CD14-positive monocyte (primary cell): ENCODE measurements around the gene COA5. TPM values are rescaled to one million over a fixed set of nuclear protein-coding genes. Genes with fewer than 3 reads are reported as not detected.

Experiments used
- DNase-seq, 3 donors: peaks; one replicate each; pipeline ENCODE4 v3.0.0-alpha.2; 2011 to 2022
- H2AFZ ChIP-seq: 2 replicates; pipeline ENCODE4 v1.6.0; 2012; ENCODE audit warnings: mild to moderate bottlenecking, low read depth, low read length, inconsistent platforms; ENCODE audit not compliant: insufficient read depth, poor library complexity, severe bottlenecking
- H3K27ac ChIP-seq, 2 donors: 1 replicate in 1 of 2; 2 replicates in 1 of 2; pipeline ENCODE4 v1.5.1; 2012 to 2013; ENCODE audit warnings: low read length in 2 of 2, control low read depth in 1 of 2, inconsistent platforms in 1 of 2, low read depth in 1 of 2, mild to moderate bottlenecking in 1 of 2
- H3K27me3 ChIP-seq, 2 donors: one replicate each; pipeline versions ENCODE4 v1.6.0 to v1.6.1; 2011 to 2013; ENCODE audit warnings: low read length in 2 of 2; ENCODE audit not compliant: control insufficient read depth in 2 of 2, insufficient read depth in 2 of 2
- H3K36me3 ChIP-seq, 2 donors: replicated peaks in 1 of 2; 1 replicate in 1 of 2; 2 replicates in 1 of 2; pipeline versions ENCODE4 v1.5.1 to v1.6.1; 2012 to 2013; ENCODE audit warnings: low read length in 2 of 2, control low read depth in 1 of 2, inconsistent platforms in 1 of 2, mild to moderate bottlenecking in 1 of 2; ENCODE audit not compliant: insufficient read depth in 2 of 2, control insufficient read depth in 1 of 2
- H3K4me1 ChIP-seq, 2 donors: 1 replicate in 1 of 2; 2 replicates in 1 of 2; pipeline versions ENCODE4 v1.5.1 to v1.6.1; 2012 to 2013; ENCODE audit warnings: low read length in 2 of 2, control low read depth in 1 of 2, inconsistent platforms in 1 of 2, mild to moderate bottlenecking in 1 of 2, moderate library complexity in 1 of 2; ENCODE audit not compliant: insufficient read depth in 2 of 2, control insufficient read depth in 1 of 2
- H3K4me2 ChIP-seq: replicated peaks from 2 replicates; pipeline ENCODE3; 2012; ENCODE audit warnings: low read length, moderate library complexity, mild to moderate bottlenecking; ENCODE audit not compliant: poor library complexity, severe bottlenecking; ENCODE audit errors: extremely low read depth
- H3K4me3 ChIP-seq, 3 experiments: fragments of 200-600 bp in 1 of 3; sonication (generic) in 1 of 3; replicated peaks in 1 of 3; 1 replicate in 2 of 3; 2 replicates in 1 of 3; pipeline ENCODE4 v1.5.1; 2011 to 2013; ENCODE audit warnings: low read length in 3 of 3, mild to moderate bottlenecking in 3 of 3, control low read depth in 2 of 3, low read depth in 2 of 3, inconsistent platforms in 1 of 3, moderate library complexity in 1 of 3
- H3K79me2 ChIP-seq: 2 replicates; pipeline ENCODE4 v1.6.0; 2012; ENCODE audit warnings: mild to moderate bottlenecking, control low read depth, inconsistent platforms, low read length, moderate library complexity; ENCODE audit not compliant: insufficient read depth
- H3K9ac ChIP-seq: 2 replicates; pipeline ENCODE4 v1.6.0; 2017; ENCODE audit warnings: low read length, mild to moderate bottlenecking; ENCODE audit not compliant: insufficient read depth, poor library complexity, severe bottlenecking
- H3K9me3 ChIP-seq, 2 donors: replicated peaks in 1 of 2; 1 replicate in 1 of 2; 2 replicates in 1 of 2; pipeline versions ENCODE4 v1.5.1 to v1.6.1; 2012 to 2013; ENCODE audit warnings: low read length in 2 of 2, control low read depth in 1 of 2; ENCODE audit not compliant: control insufficient read depth in 1 of 2, insufficient read depth in 1 of 2
- H4K20me1 ChIP-seq: 2 replicates; pipeline ENCODE4 v1.6.0; 2012; ENCODE audit warnings: mild to moderate bottlenecking, low read length, control low read depth, moderate library complexity; ENCODE audit not compliant: insufficient read depth
- H3K27ac Mint-ChIP-seq, 7 donors: one replicate each; pipeline ENCODE4 v1.8.0; 2020; ENCODE audit warnings: mild to moderate bottlenecking in 7 of 7, mixed read lengths in 7 of 7, moderate library complexity in 6 of 7, inconsistent platforms in 2 of 7
- H3K27me3 Mint-ChIP-seq, 3 donors: one replicate each; pipeline ENCODE4 v1.8.0; 2021 to 2022; ENCODE audit warnings: low read depth in 3 of 3, mild to moderate bottlenecking in 3 of 3, mixed read lengths in 3 of 3, moderate library complexity in 3 of 3, inconsistent platforms in 1 of 3
- H3K36me3 Mint-ChIP-seq, 2 donors: one replicate each; pipeline ENCODE4 v1.8.0; 2020; ENCODE audit warnings: mixed read lengths in 2 of 2, inconsistent platforms in 1 of 2, mild to moderate bottlenecking in 1 of 2
- H3K4me1 Mint-ChIP-seq: one replicate; pipeline ENCODE4 v1.8.0; 2020; ENCODE audit warnings: mild to moderate bottlenecking, mixed read lengths
- H3K4me3 Mint-ChIP-seq, 2 donors: one replicate each; pipeline ENCODE4 v1.8.0; 2020; ENCODE audit warnings: mild to moderate bottlenecking in 2 of 2, mixed read lengths in 2 of 2, moderate library complexity in 1 of 2
- H3K9me3 Mint-ChIP-seq, 7 donors: one replicate each; pipeline ENCODE4 v1.8.0; 2020 to 2022; ENCODE audit warnings: mixed read lengths in 7 of 7, mild to moderate bottlenecking in 6 of 7, moderate library complexity in 6 of 7, inconsistent platforms in 2 of 7
- CTCF ChIP-seq: fragments of 200-600 bp; IDR thresholded peaks from one replicate; pipeline ENCODE4 v1.8.0; 2022; ENCODE audit warnings: antibody characterized with exemption, mild to moderate bottlenecking
- WGBS: methylation state at CpG from one replicate; pipeline ENCODE4 v1.1.5; 2013; ENCODE audit warnings: missing lambda C conversion rate; ENCODE audit not compliant: insufficient coverage; 5-methylcytosine and 5-hydroxymethylcytosine counted together
- intact Hi-C, 2 donors: fragments of 100-400 bp; cut with micrococcal nuclease; formaldehyde crosslinking; loops; one replicate each; pipeline versions ENCODE4 v1.15.0 to v1.15.1; 2023
- polyA plus RNA-seq, 3 donors: library from polyadenylated mRNA; depleted of rRNA in 1 of 3; unstranded in 2 of 3; stranded (reverse) in 1 of 3; fragments of 300-500 nt in 2 of 3; fragments of >200 nt in 1 of 3; fragmentation: Illumina TruSeq in 2 of 3; gene quantifications; 1 replicate in 2 of 3; 2 replicates in 1 of 3; pipeline ENCODE4 v1.2.3, GENCODE V29; 2012 to 2021

The COA5 gene
- polyA plus RNA-seq, 3 donors = 27.3 to 42.9 (median 39.0) TPM

- peaks cover 19% of the 10 kb centered on the region for H3K4me1 Mint-ChIP-seq
- no peak for DNase-seq
- H2AFZ ChIP-seq = no peak overlapping the region
- 100% methylated on average over 9 of the region's 16 CpGs for WGBS
- intact Hi-C loops = no loop called here
- H3K27ac ChIP-seq = no peak overlapping the region
- H3K4me2 ChIP-seq = no peak overlapping the region
- peaks cover 25% of the 10 kb centered on the region for H4K20me1 ChIP-seq
- H3K27ac Mint-ChIP-seq = peak overlapping the region in 1 of 7 donors; percentile 54
- H3K27me3 Mint-ChIP-seq = no peaks in the 10 kb centered on the region
- no peaks in the 10 kb centered on the region for H3K4me1 ChIP-seq
- no peaks in the 10 kb centered on the region for H3K9me3 ChIP-seq
- no peaks in the 10 kb centered on the region for H3K27me3 ChIP-seq
- H3K36me3 ChIP-seq = peaks cover 95 to 100% of the 10 kb centered on the region in 2 donors
- no peak overlapping the region for H3K9ac ChIP-seq
- H3K4me3 ChIP-seq = no peak overlapping the region
- H3K79me2 ChIP-seq = no peaks in the 10 kb centered on the region
- TF ChIP-seq CTCF = no peak
- H3K4me3 Mint-ChIP-seq = no peak overlapping the region
- H3K9me3 Mint-ChIP-seq = peaks cover 0 to 3% (median 0%) of the 10 kb centered on the region in 7 donors
- peaks cover 87 to 96% of the 10 kb centered on the region in 2 donors for H3K36me3 Mint-ChIP-seq
Observed at GRCh38 chr2:98558852-98559530, 49.3 kb downstream of the COA5 start.

- Histone ChIP-seq H3K9ac (no peak overlapping the region), H3K36me3 (peaks cover 97 to 100% of the 10 kb centered on the region in 2 donors), H3K27me3 (no peaks in the 10 kb centered on the region), H3K4me1 (no peaks in the 10 kb centered on the region), H3K79me2 (no peaks in the 10 kb centered on the region), H4K20me1 (peaks cover 25% of the 10 kb centered on the region), H2AFZ (no peak overlapping the region), H3K9me3 (no peaks in the 10 kb centered on the region), H3K4me3 (no peak overlapping the region), H3K27ac (peak overlapping the region in 1 of 2 donors; percentile 2), H3K4me2 (no peak overlapping the region)
- Mint-ChIP-seq H3K27ac (peak overlapping the region; percentile 27 to 84 (median 40)), H3K4me3 (no peak overlapping the region), H3K9me3 (peaks cover 0 to 3% (median 0%) of the 10 kb centered on the region in 7 donors), H3K36me3 (peaks cover 98 to 100% of the 10 kb centered on the region in 2 donors), H3K27me3 (no peaks in the 10 kb centered on the region), H3K4me1 (peaks cover 15% of the 10 kb centered on the region)
- WGBS = 42% methylated on average over 4 of the region's 5 CpGs
- no peak for TF ChIP-seq CTCF
- DNase-seq = peak in 1 of 3 donors; percentile 5
- intact Hi-C loops = no loop called here
Observed at GRCh38 chr2:98556344-98557033, 51.8 kb downstream of the COA5 start.
